ENCODE results near the gene KCNN3. TPM values are rescaled to one million over a fixed set of nuclear protein-coding genes. Genes with fewer than 3 reads are reported as not detected.

KCNN3 gene
- total and polyA plus RNA-seq, 2 of the 8 experiments (the other 6 are each of a cell fraction or from before 2014, with no cell fraction given) = 2.8 to 3.7 TPM

DNA sequence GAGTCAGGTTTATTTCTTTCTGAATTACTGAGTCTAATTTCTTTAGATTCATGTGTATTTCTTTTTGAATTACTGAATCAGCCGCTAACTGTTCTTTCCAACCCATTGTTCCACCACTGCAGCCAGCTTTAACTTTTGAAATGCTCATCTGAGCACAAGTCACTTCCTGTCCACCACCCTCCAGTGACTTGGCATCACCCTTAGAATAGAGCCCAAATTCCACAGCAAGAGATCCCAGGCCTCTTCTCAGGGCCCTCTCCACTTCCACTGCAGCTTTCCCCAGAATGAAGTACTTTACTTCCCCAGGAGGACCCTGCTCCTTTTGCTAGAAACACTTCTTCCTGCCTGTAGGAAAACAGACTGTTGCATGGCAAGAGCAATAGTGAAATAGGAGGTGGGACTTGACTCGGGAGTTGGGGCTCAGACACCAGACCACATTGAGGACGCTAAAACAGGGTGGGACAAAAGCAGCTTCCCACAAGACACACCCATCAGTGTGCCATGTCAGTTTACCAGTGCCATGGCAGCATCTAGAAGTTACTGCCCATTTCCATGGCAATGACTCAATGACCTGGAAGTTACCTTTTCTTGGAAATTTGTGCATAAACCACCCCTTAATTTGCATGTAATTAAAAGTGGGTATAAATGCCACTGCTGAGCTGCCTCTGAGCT lies 205.6 kb downstream of the KCNN3 start:
- Histone ChIP-seq H3K27me3 (replicated peaks in 1 of 4; ENCODE audit: control insufficient read depth in 3 of 4, extremely low read depth in 1 of 4, insufficient read depth in 3 of 4, low read length in 3 of 4) (no peaks in the 10 kb centered on the region), H3K56ac (replicated peaks; ENCODE audit: insufficient read length, low read depth, low read length) (no peak overlapping the region), H2BK12ac (ENCODE audit: low read depth, low read length) (no peak overlapping the region), H3K4me1 (replicated peaks in 1 of 4; ENCODE audit: control insufficient read depth in 3 of 4, insufficient read depth in 4 of 4, low read length in 3 of 4) (peaks cover 0 to 3% (median 0%) of the 10 kb centered on the region in 4 experiments; a peak in 1 of 7 replicates), H3K9ac (replicated peaks in 1 of 4; ENCODE audit: extremely low read depth in 1 of 4, low read depth in 3 of 4, low read length in 3 of 4) (no peak overlapping the region), H3K9me3 (ENCODE audit: insufficient read depth in 2 of 2, low read depth in 1 of 2, low read length in 1 of 2) (peaks cover 0 to 4% of the 10 kb centered on the region in 2 experiments; a peak in 1 of 4 replicates), H2BK120ac (replicated peaks; ENCODE audit: low read depth, low read length) (no peak overlapping the region), H2BK20ac (ENCODE audit: low read length) (no peak overlapping the region), H3K27ac (ENCODE audit: low read depth, low read length) (no peak overlapping the region), H3K23ac (ENCODE audit: insufficient read length) (no peak overlapping the region), H4K8ac (ENCODE audit: extremely low read depth, insufficient read depth, low read length) (no peak overlapping the region), H3K14ac (ENCODE audit: insufficient read length) (no peak overlapping the region), H3K79me1 (ENCODE audit: low read depth, low read length) (no peaks in the 10 kb centered on the region), H3K18ac (ENCODE audit: extremely low read depth, low read length) (no peak overlapping the region), H2BK15ac (ENCODE audit: low read length) (no peak overlapping the region), H3K4ac (replicated peaks; ENCODE audit: insufficient read length, low read depth, low read length) (no peak overlapping the region), H4K20me1 (replicated peaks in 1 of 2; ENCODE audit: control insufficient read depth in 1 of 2, insufficient read depth in 2 of 2, low read length in 2 of 2) (no peaks in the 10 kb centered on the region), H3K36me3 (ENCODE audit: control insufficient read depth in 2 of 4, insufficient read depth in 4 of 4, low read length in 3 of 4) (no peaks in the 10 kb centered on the region), H3K4me2 (ENCODE audit: insufficient read depth in 1 of 2, low read depth in 2 of 2, low read length in 2 of 2) (no peak overlapping the region), H4K5ac (ENCODE audit: insufficient read length, low read depth, low read length) (no peak overlapping the region), H2BK5ac (ENCODE audit: low read depth, low read length) (no peak overlapping the region), H3K23me2 (ENCODE audit: low read depth, low read length) (no peaks in the 10 kb centered on the region), H2AK5ac (ENCODE audit: low read depth, low read length) (no peak overlapping the region), H2AFZ (ENCODE audit: low read length) (no peak overlapping the region), H4K91ac (replicated peaks; ENCODE audit: insufficient read length, low read length) (no peak overlapping the region), H3K4me3 (ENCODE audit: extremely low read depth in 1 of 4, insufficient read depth in 2 of 4, low read depth in 3 of 4, low read length in 4 of 4) (no peak overlapping the region), H3K79me2 (ENCODE audit: control insufficient read depth in 1 of 2, insufficient read depth in 2 of 2, low read length in 2 of 2) (no peaks in the 10 kb centered on the region)
- 90% methylated on average over 3 of the region's 3 CpGs; no CpG with 5 or more reads in 1 of the 2 experiments for WGBS, 2 experiments (ENCODE audit: extremely low coverage in 1 of 2, insufficient coverage in 1 of 2, insufficient read length in 1 of 2, insufficient replicate concordance in 2 of 2, low coverage in 1 of 2, low lambda C conversion rate in 2 of 2, missing lambda C conversion rate in 1 of 2)
- ChIA-PET POLR2A (ENCODE audit: partially characterized antibody) (interaction anchor here (1.1 kb wide), 1 partner anchor 272 kb away, joined by 3 read pairs; the partner anchor contains the start of gene PMVK), CTCF (ENCODE audit: partially characterized antibody) (interaction anchor here (0.6 to 1.5 kb wide), 6 partner anchors 18 to 1456 kb away, joined by 3 to 4 read pairs (median 4); no protein-coding TSS in a partner anchor)
- DNase-seq (ENCODE audit: low read depth in 1 of 2, low spot score in 2 of 2) (no peak), FAIRE-seq (no peak)
- TF ChIP-seq YY1 (IDR thresholded peaks at IDR 0.05; ENCODE audit: low read depth, low read length) (no peak), RBBP5 (IDR thresholded peaks at IDR 0.05; ENCODE audit: borderline replicate concordance, low read depth, low read length) (no peak), TEAD4 (IDR thresholded peaks at IDR 0.05; ENCODE audit: low read depth, low read length) (no peak), E2F6 (IDR thresholded peaks at IDR 0.05) (no peak), RXRA (IDR thresholded peaks at IDR 0.05; ENCODE audit: insufficient read depth, low read depth, low read length) (no peak), PHF8 (conservative IDR thresholded peaks at IDR 0.05; ENCODE audit: low read depth, low read length) (no peak), POU5F1 (IDR thresholded peaks at IDR 0.05; ENCODE audit: low read depth, low read length) (no peak)
